HTR-8/SVneo (cell line): ENCODE data around the gene KIF5C.

Experiments
- DNase-seq: peaks from one replicate; pipeline ENCODE4 v3.0.0; 2011; ENCODE audit warnings: low spot score, mixed read lengths; ENCODE audit not compliant: insufficient read length
- FAIRE-seq: peaks from 2 replicates; lab custom pipeline; 2011; peaks lifted over from hg19 to GRCh38; lab: Jason Lieb, UNC

The KIF5C gene

DNA sequence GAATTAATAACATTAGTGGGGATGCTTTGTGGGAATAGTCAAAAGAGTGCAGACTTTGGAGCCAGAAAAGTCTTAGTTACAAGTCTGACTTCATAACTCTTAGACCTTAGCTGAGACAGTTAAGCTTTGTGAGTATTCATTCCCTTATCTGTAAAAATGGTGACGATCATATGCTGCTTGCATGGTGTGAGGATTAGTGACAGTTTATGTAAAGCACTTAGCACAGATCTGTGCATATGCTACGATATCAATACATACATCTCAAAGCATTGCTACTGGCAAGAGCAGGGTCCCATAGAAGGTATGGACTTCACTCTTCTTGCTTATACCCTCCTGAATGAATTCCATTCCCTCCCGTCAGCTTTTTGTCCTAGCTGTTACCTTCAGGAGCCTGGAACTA, 106.8 kb downstream of the KIF5C start:
- FAIRE-seq (peak; percentile 62), DNase-seq (no peak)

DNA sequence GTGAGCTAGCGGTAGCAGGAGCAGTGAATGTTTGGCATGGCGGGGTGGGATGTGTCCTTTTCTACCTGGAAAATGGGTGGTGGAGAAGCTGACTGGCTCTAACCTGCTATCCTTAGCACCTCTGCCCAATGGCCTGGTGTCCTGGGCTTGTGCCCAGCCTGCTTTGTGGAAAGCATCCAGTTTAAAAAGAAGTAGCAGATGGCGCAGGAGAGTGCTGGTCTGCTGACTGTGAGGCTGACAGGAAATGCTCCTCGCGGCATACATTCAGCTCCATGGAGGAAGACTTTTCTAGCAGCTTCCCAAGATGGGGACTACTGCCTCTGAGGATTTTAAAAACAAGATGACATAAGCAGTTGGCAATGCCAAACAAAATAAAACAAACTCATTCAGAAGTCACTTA, 107.3 kb downstream of the KIF5C start:
- FAIRE-seq (no peak), DNase-seq (no peak)

DNA sequence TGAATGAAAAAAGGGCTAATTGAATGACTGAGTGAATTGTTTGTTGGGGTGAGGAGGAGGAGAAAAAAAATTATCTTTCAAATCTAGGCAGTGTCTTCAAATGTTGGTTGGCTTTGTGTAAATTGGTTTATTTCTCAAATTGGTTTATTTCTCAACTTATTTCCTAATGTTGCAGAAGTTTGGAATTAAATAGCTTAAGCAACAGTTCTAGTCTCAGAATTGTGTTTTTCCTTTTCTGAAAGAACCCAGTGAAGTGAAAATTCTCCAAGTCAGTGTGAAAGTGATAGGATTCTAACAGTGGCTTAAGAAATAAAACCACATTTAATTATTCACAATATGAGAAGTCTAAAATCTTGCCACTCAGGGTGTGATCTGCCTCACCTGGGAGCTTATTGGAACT, 108.9 kb downstream of the KIF5C start:
- FAIRE-seq (no peak), DNase-seq (no peak)

DNA sequence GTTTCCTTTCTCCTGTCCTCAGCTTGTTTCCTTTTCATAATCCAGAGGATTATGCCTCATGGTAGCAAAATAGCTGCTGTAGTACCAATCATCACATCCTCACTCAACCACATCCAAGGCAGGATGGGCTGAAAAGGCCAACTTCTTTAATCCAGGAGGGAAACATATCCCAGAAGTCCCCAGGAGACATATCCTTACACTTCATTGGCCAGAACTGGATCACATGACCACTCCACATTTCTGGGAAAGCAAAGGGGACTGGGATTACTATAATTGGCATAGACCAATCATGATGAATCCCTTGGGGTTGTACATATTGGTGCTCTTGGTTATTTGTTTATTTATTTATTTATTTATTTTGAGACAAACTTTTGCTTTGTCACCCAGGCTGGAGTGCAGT, 109.4 kb downstream of the KIF5C start:
- DNase-seq = no peak
- FAIRE-seq = no peak

DNA sequence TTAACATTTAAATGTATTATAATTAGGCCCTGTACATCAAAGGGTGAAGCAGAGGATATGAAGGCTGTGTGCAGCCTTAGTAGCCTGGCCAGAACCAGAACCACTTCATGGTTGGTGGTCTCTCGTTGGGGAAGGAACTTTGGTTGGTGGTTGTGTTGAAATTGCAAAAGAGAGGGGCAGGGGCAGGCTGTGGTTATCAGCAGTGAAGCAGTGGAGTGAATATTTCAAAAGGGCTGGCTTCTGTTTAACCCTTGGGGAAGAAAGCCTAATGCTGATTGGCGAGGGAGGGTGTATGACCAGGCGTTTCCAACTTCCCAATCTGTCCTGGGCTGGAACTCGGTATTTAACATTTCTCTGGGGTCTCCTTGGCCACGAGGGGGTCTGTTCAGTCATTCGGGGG, 112.3 kb downstream of the KIF5C start:
- DNase-seq = no peak
- FAIRE-seq = no peak

DNA sequence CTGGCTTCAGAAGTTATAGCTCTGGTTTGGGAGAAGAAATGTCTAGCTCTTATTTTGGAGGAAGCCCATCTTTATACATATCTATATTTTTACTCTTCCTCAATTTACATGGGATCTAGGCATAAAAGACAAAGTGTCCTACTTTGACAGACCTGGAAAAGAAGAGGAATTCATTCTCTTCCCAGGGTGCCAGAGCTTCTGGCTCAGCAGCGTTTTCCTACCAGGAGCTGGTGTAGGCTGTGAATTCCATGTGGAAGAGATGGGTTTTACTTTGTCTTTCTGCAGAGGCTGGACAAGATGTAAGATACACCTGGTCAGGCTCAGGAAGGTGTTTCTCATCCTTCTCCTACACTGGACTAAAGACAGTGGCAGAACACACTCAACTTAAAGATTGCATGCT, 113.3 kb downstream of the KIF5C start:
- FAIRE-seq = no peak
- DNase-seq = no peak

DNA sequence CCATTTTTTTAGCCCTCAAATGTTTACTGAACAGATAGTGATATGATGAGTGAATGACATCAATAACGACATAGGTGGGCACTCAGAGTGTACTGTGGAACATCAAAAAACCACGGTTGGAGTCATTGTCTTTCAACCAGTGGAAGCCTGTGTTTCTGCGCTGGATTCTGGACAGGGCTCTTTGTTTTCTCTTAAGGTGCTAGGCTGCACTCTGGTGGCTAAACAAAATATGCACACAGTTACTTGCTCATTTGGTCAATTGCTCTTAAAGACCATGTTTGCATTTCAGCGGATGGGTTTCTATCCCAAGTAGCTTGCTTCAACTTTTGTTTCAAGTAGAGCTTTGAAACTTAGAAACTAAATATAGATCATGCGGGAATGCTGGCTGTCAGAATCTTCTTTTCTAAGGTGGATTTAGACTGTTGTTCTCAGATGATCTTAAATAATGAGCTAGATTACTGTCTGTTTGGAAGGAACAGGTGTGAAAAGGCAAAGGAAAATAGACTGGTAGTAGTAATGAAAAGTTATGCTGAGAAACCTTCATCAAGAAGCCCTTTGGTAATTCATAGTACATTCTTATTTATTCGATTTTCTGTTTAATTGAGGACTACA, 115.0 kb downstream of the KIF5C start:
- FAIRE-seq (no peak), DNase-seq (peak; percentile 66)

DNA sequence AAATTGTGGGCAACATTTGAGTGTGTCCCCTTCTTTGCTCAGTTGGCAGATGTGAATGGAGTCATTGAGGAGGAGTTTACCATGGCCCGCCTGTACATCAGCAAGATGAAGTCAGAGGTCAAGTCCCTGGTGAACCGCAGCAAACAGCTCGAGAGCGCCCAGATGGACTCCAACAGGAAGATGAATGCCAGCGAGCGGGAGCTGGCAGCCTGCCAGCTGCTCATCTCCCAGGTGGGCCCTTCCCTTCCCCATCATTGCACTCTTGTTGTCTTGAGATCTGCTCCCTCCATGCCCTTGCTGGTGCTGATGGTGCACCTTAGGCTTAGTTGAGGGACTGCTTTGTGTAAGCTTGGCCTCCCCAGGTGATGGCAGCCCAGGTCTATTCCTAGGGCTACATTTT, 115.9 kb downstream of the KIF5C start:
- no peak for DNase-seq

DNA sequence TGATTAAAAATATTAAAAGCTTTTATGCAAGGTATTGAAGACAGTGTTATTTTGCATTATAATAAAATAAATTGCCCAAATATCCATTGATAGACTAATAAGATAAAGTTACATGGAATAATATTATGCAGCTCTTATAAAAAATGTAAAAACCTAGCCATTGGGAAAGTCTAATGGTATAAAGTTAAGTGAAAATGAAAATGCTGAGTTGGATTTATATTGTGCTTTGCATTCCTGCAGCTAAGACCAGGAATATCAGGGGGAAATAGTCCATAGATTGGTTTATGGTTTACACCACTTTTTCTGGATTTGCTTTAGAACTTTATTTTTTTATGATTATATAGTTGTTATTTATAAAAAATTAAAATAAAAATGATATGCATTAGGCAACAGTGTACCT, 117.4 kb downstream of the KIF5C start:
- FAIRE-seq (no peak), DNase-seq (no peak)

More for the DNA sequence above, 115.9 kb downstream of the KIF5C start:
- no peak for FAIRE-seq

DNA sequence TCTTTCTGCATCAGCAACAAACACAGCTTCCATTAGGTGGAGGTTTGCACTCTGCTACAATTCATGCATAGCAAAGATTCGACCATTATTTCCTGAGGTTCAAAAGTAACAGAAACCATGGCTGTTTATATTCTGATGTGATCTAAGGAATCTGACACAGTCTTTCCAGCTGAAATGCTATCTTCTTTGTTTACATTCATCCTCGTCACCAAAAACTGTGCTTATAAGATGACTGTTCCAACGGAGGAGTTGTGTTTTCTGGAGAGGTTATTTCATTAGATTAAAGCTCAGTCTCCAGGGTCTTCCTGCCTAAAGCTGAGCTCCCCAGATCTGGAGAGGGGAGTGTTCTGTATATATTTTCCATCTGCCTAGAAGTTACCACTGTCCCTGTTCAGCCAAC, 118.3 kb downstream of the KIF5C start:
- no peak for DNase-seq
- FAIRE-seq = no peak

DNA sequence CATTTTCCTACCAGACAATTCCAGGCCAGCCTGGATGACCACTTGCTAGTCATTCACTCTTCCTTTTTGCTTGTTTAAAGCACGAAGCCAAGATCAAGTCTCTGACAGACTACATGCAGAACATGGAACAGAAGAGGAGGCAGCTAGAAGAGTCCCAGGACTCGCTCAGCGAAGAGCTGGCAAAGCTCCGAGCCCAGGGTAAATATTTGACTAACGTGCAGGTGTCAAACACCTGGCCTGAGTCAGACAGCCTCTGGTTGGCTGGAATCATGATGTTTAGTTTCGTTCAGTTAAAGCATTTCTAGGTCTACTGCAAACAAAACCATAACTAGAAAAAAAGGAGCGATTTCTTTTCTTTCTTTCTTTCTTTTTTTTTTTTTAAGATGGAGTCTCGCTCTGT, 119.3 kb downstream of the KIF5C start:
- no peak for FAIRE-seq
- no peak for DNase-seq

DNA sequence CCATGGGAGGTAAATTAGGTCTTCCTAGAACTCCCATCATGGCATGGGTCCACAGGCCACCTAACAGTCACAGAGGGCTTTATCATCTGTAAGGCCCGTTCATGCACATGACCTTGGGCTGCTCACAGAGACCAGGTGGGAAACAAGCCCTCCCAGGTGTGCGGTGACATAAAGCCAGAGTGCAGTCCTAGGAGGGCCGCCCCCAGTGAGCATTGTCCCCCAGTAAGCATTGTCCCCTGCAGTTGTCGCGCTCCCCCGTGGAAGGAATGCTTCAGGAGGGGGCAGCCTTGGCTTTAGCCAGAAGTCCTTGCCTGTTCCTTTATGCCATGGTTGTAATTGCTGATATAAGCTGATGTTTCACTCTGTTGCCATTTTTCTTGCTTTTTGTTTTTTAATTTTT, 121.8 kb downstream of the KIF5C start:
- no peak for DNase-seq
- no peak for FAIRE-seq

DNA sequence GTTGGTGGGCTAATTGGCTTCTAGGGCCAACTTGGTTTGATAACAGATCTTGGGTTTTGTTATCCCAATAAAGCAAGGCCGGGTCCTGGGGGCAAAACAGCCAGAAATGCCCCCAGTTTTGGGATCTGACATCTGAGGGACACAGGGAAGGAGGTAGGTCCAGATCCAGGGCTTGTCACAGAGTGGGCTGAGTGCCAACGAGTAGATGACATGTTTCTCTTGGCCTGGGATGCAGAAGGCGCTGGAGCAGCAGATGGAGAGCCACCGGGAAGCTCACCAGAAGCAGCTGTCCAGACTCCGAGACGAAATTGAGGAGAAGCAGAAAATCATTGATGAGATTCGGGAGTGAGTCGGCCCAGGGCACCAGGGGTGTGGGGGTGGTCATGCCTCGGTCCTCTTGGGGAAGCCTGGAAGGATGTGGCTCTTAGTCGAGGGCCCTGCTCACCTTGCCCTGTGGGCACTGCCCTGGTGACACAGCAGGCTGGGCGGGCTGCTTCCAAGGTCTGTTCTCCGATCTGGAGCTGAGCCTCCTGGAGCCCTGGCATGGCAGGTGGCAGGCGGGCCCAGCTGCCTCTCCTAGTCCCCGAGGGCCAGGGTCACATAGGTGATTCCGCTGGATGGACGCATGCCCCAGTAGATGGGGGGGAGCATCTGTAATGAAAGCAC, 123.3 kb downstream of the KIF5C start:
- no peak for DNase-seq
- FAIRE-seq = no peak

DNA sequence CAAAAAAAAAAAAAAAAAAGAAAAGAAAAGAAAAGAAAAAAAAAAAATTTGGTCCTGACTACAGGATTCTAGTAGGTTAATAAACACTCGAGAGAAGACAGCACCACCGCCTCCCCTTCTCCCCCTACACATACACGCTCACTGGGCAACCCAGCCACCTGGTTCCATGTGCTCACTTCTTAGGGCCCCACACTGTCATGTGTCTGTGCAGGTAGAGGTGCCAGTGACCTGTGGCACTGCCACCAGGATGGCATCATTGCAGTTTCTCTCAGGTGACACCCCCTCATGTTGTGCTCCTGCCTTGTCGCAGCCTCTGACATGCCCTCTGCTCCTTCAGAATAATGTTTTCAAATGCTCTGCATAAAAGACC, 123.8 kb downstream of the KIF5C start:
- DNase-seq (no peak), FAIRE-seq (no peak)

DNA sequence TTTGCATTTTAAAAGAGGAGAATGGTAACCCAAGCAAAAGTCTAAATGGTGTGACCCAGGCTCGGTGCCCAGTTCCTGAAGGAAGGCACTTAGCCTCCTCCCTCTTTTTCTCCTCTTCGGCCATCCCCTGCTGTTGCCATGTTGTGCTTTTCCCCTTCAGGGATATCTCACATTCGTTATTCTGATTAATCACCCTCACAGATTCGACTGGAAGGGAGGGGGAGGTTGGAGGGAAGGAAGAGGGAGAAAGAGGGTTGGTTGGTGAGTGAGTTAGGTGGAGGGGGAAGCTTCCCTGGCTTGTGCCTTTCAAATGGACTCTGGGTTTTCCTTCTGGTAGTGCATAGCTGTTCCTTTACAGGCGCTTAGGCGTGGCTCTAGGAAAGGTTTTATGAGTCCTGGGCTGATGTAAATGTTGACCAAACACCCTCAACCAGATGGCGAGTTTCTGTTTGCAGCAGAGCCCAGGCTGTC, 124.5 kb downstream of the KIF5C start:
- no peak for FAIRE-seq

DNA sequence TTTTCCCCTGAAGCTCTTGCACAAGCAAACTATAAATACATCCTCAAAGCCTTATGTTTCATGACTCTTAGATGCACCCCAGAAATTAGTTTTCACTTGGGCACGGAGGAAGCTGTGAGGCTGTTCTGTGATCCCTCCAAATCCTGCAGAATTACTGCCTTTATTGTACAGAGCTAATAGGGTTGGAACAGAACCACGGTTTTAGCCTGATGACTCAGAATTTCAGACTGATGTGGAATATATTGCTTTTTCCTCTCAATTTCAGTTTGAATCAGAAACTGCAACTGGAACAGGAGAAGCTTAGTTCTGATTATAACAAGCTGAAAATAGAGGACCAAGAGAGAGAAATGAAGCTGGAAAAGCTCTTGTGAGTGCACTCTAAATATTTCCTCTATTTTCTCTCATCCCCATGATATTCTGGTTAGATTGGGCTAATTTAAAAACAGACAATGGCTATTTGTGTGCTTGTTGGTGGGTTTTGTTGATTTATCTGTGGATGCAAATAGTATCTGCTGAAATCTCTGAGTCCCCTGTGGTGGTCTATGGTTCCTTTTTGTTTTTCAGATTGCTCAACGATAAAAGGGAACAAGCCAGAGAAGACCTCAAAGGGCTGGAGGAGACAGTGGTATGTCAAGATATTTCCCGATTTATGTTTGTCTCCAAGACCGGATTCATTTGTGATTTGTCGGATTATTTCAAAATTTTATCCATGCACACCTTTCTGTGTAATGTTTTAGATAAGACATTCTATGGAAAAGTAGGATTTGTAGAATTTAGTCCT, 125.3 kb downstream of the KIF5C start:
- FAIRE-seq (no peak), DNase-seq (no peak)

More for the DNA sequence above, 124.5 kb downstream of the KIF5C start:
- DNase-seq = no peak

DNA sequence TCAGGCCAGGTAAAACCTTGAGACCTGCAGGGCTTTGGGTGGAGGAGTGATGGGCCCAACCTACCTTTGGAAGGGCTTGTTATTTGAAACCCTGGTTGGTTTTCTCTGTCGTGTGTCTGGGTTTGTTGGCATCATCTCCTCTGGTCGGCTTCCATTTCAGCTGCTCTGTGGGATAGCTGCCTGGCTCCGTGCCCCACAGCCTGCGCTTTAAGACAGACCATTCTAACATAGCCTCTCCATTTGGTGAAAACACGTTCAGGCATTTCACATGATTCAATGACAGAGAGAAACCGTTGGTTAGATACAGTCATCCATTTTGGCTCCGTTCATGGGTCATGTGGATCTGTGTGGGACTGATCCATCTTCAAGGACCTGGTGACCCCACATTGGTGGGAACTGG, 126.5 kb downstream of the KIF5C start:
- FAIRE-seq (no peak), DNase-seq (no peak)

DNA sequence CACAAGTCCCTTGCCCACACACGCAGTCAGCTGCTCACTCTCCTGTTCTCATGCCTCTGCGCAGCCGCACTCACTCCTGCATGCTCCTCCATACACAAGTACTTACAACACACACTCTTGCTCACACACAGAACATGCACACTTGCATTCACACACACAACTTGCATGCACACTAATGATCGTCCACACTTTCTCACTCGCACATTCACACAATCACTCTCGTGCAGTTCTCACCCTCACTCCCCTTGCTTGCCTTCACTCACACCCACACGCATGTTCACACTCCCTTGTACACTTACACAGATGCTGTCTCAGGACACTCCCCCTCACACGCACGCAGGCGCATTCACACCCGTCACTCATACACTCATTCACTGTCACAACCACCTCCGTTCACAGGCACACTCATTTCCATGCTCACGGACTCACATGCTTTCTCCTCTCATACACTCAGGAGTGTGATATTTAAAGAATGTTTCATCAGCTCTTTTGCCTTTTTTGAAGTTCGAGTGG, 127.4 kb downstream of the KIF5C start:
- DNase-seq (no peak), FAIRE-seq (peak; percentile 86)

DNA sequence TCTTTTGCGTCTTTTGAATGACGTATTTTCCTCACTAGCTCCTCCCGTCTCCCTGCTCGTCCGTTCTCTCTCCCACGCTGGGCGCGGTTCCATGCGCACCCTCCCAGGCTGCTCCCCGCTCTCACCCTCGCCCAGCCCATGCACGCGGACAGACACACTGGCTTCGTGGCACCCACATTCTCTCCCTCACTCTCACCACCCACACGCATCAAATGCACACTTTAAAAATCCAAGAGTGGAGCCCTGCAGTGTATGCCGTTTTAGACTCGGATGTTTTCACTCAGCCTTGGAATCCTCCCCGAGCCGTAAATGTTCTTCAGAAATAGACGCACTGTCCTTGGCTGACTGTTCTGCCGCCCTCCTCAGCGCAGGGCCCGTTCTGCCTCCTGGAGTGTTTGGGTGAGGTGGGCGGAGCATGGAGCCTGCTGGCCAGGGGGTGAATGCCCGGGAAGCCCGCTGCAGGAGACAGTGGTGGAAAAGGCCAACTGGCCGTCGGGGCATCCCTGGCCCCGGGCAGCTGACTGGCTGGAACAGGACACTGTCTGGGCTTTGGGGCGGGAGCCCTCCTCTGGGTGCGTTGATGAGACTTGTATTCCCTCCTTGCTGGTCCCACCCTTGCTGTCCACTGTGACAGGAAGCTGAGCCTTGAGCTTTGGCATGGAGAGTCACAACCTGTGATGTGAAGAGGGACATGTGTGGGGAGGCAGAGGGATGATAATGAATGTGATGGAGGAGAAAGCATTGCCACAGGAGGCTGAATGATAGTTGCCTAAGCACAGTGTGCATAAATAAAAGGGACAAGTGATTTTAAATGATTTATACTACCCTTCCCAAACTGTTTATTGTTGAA, 128.1 kb downstream of the KIF5C start:
- peak; percentile 23 for FAIRE-seq

DNA sequence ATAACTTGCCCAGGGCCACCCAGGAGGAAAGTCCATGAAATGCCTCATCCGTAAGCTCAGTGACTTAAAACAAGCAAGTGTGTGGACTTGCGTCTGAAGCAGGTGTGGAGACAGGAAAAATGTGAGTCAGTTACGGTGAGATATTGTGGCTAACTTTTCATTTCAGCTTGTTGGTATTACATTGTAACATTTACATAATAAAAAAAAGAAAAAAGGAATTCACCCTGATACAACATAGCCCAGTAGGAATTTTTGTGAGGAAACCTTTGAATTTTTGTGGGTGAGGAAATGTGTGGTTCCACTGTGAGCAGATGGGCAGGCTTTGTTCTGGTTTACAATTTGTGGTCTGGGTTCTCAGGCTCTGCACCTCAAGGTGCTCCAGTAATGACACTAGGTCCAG, 129.8 kb downstream of the KIF5C start:
- no peak for DNase-seq
- FAIRE-seq = no peak

More for the DNA sequence above, 128.1 kb downstream of the KIF5C start:
- DNase-seq = no peak
